Dendritic cell treated with granulocyte-macrophage colony-stimulating factor and Interleukin-4, amounts not matched to agents 40 ng/mL and 50 ng/mL, for 4 days (primary cell): ENCODE measurements around the gene DCANP1.

Experiments
- H3K27ac Mint-ChIP-seq: one replicate; pipeline ENCODE4 v1.8.0; 2022; ENCODE audit warnings: mild to moderate bottlenecking, mixed read lengths
- H3K27me3 Mint-ChIP-seq: one replicate; pipeline ENCODE4 v1.8.0; 2022; ENCODE audit warnings: mild to moderate bottlenecking, mixed read lengths
- H3K36me3 Mint-ChIP-seq: one replicate; pipeline ENCODE4 v1.8.0; 2022; ENCODE audit warnings: low read depth, mixed read lengths
- H3K4me1 Mint-ChIP-seq: one replicate; pipeline ENCODE4 v1.8.0; 2022; ENCODE audit warnings: low read depth, mixed read lengths
- H3K4me3 Mint-ChIP-seq: one replicate; pipeline ENCODE4 v1.8.0; 2022; ENCODE audit warnings: mild to moderate bottlenecking, moderate library complexity, mixed read lengths
- H3K9me3 Mint-ChIP-seq: one replicate; pipeline ENCODE4 v1.8.0; 2022; ENCODE audit warnings: mixed read lengths
- intact Hi-C: fragments of 100-400 bp; cut with micrococcal nuclease; formaldehyde crosslinking; loops from one replicate; pipeline ENCODE4 v1.15.0; 2022

Gene DCANP1

GRCh38 chr5:135395451-135395850 lies 51.7 kb downstream of the DCANP1 start:
- no peaks in the 10 kb centered on the region for H3K9me3 Mint-ChIP-seq
- H3K27me3 Mint-ChIP-seq: no peaks in the 10 kb centered on the region
- intact Hi-C loops: loop anchor here (5.0 kb wide), 1 partner anchor 42 kb away; no protein-coding TSS in a partner anchor
- peak overlapping the region; percentile 98 for H3K27ac Mint-ChIP-seq
- peaks cover 87% of the 10 kb centered on the region for H3K4me1 Mint-ChIP-seq
- H3K36me3 Mint-ChIP-seq: peaks cover 72% of the 10 kb centered on the region
- H3K4me3 Mint-ChIP-seq: peak overlapping the region; percentile 93
